ENCODE results near the gene STX1A. TPM values are rescaled to one million over a fixed set of nuclear protein-coding genes. Genes with fewer than 3 reads are reported as not detected.

STX1A gene
- total and polyA plus RNA-seq, 2 of the 8 experiments (the other 6 are each of a cell fraction or from before 2014, with no cell fraction given), result 13.5 to 17.5 TPM

DNA sequence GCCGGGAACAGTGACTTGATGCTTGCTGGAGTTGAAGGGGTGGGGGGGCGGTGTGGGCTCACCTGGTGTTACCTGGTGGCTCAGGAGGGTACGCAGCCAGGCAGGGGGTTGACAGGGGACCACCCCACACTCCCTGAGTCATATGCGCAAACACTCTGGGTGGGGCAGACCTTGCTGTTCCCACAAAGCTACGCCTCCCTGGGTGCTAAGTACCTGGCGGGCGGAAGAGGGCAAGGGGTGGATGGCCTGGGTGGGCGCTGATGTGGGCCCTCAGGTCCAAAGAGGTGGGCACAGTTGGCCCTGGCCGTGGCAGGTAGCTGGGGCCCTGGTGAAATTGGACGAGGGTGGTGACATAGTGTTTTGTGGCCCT is 13.9 kb downstream of the STX1A start:
- ChIA-PET CTCF (ENCODE audit: partially characterized antibody) (interaction anchor here (1.0 to 9.7 kb wide), 7 partner anchors 10 to 98 kb away, joined by 3 to 130 read pairs (median 4); no protein-coding TSS in a partner anchor), POLR2A (ENCODE audit: partially characterized antibody) (interaction anchor here (0.6 to 2.7 kb wide), 12 partner anchors 8 to 183 kb away, joined by 3 to 13 read pairs (median 4); partner anchors contain the start of genes ABHD11 and STX1A)
- 88% methylated on average over 10 of the region's 10 CpGs; no CpG with 5 or more reads in 1 of the 2 experiments for WGBS, 2 experiments (ENCODE audit: extremely low coverage in 1 of 2, insufficient coverage in 1 of 2, insufficient read length in 1 of 2, insufficient replicate concordance in 2 of 2, low coverage in 1 of 2, low lambda C conversion rate in 2 of 2, missing lambda C conversion rate in 1 of 2)
- Histone ChIP-seq H3K4me1 (replicated peaks in 1 of 4; ENCODE audit: control insufficient read depth in 3 of 4, insufficient read depth in 4 of 4, low read length in 3 of 4) (peaks cover 0 to 19% (median 15%) of the 10 kb centered on the region in 4 experiments; a peak in 6 of 7 replicates), H2BK120ac (replicated peaks; ENCODE audit: low read depth, low read length) (no peak overlapping the region), H3K9ac (replicated peaks in 1 of 4; ENCODE audit: extremely low read depth in 1 of 4, low read depth in 3 of 4, low read length in 3 of 4) (no peak overlapping the region), H3K56ac (replicated peaks; ENCODE audit: insufficient read length, low read depth, low read length) (no peak overlapping the region), H4K8ac (ENCODE audit: extremely low read depth, insufficient read depth, low read length) (no peak overlapping the region), H3K14ac (ENCODE audit: insufficient read length) (no peak overlapping the region), H2AFZ (ENCODE audit: low read length) (no peak overlapping the region), H2BK5ac (ENCODE audit: low read depth, low read length) (no peak overlapping the region), H3K36me3 (ENCODE audit: control insufficient read depth in 2 of 4, insufficient read depth in 4 of 4, low read length in 3 of 4) (peaks cover 0 to 2% (median 0%) of the 10 kb centered on the region in 4 experiments; a peak in 2 of 8 replicates), H2AK5ac (ENCODE audit: low read depth, low read length) (no peak overlapping the region), H3K23me2 (ENCODE audit: low read depth, low read length) (peaks cover 2% of the 10 kb centered on the region; the same call in 1 of the 2 replicates), H2BK20ac (ENCODE audit: low read length) (no peak overlapping the region), H3K9me3 (ENCODE audit: insufficient read depth in 2 of 2, low read depth in 1 of 2, low read length in 1 of 2) (no peaks in the 10 kb centered on the region), H4K20me1 (replicated peaks in 1 of 2; ENCODE audit: control insufficient read depth in 1 of 2, insufficient read depth in 2 of 2, low read length in 2 of 2) (peaks cover 4 to 14% of the 10 kb centered on the region in 2 experiments), H4K5ac (ENCODE audit: insufficient read length, low read depth, low read length) (no peak overlapping the region), H3K79me1 (ENCODE audit: low read depth, low read length) (no peaks in the 10 kb centered on the region), H3K4me3 (ENCODE audit: extremely low read depth in 1 of 4, insufficient read depth in 2 of 4, low read depth in 3 of 4, low read length in 4 of 4) (no peak overlapping the region), H3K79me2 (ENCODE audit: control insufficient read depth in 1 of 2, insufficient read depth in 2 of 2, low read length in 2 of 2) (no peaks in the 10 kb centered on the region), H3K27me3 (replicated peaks in 1 of 4; ENCODE audit: control insufficient read depth in 3 of 4, extremely low read depth in 1 of 4, insufficient read depth in 3 of 4, low read length in 3 of 4) (no peaks in the 10 kb centered on the region; a peak in 1 of 7 replicates), H2BK15ac (ENCODE audit: low read length) (no peak overlapping the region), H2BK12ac (ENCODE audit: low read depth, low read length) (no peak overlapping the region), H3K23ac (ENCODE audit: insufficient read length) (no peak overlapping the region), H3K27ac (ENCODE audit: low read depth, low read length) (no peak overlapping the region), H4K91ac (replicated peaks; ENCODE audit: insufficient read length, low read length) (no peak overlapping the region), H3K18ac (ENCODE audit: extremely low read depth, low read length) (no peak overlapping the region; the same call in 1 of the 2 replicates), H3K4me2 (ENCODE audit: insufficient read depth in 1 of 2, low read depth in 2 of 2, low read length in 2 of 2) (no peak overlapping the region), H3K4ac (replicated peaks; ENCODE audit: insufficient read length, low read depth, low read length) (no peak overlapping the region)
- FAIRE-seq, result no peak
- TF ChIP-seq SP2 (IDR thresholded peaks at IDR 0.05; ENCODE audit: low read length) (no peak), ASH2L (IDR thresholded peaks at IDR 0.05; ENCODE audit: low read length) (no peak), POLR2A (IDR thresholded peaks at IDR 0.05; ENCODE audit: control extremely low read depth in 1 of 2, low read depth in 2 of 2, low read length in 2 of 2) (no peak), BCL11A (IDR thresholded peaks at IDR 0.05; ENCODE audit: low read depth in 2 of 2, low read length in 2 of 2) (no peak), PHF8 (conservative IDR thresholded peaks at IDR 0.05; ENCODE audit: low read depth, low read length) (no peak), RNF2 (IDR thresholded peaks at IDR 0.05; ENCODE audit: borderline replicate concordance, low read depth, low read length, missing control alignments, poor library complexity, severe bottlenecking) (no peak), BACH1 (IDR thresholded peaks at IDR 0.05; ENCODE audit: low read length) (no peak), CEBPB (IDR thresholded peaks at IDR 0.05; ENCODE audit: low read depth, low read length) (no peak), SUZ12 (IDR thresholded peaks at IDR 0.05; ENCODE audit: low read length) (no peak)
- TF ChIP-seq, protein P1, sequence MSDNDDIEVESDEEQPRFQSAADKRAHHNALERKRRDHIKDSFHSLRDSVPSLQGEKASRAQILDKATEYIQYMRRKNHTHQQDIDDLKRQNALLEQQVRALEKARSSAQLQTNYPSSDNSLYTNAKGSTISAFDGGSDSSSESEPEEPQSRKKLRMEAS (IDR thresholded peaks at IDR 0.05), result no peak
- DNase-seq (ENCODE audit: low read depth in 1 of 2, low spot score in 2 of 2), result no peak

Measured in H1 (cell line).